Esophagus squamous epithelium (tissue), 5 donors: ENCODE results near the gene C1orf232. TPM values are rescaled to one million over a fixed set of nuclear protein-coding genes. Genes with fewer than 3 reads are reported as not detected.

Experiments
- DNase-seq: peaks from one replicate; lab custom pipeline; 2025; lab: John Stamatoyannopoulos, UW
- H3K27ac ChIP-seq, 4 donors: fragments of 200-600 bp; sonication (generic); one replicate each; pipeline ENCODE4 v1.5.1; 2016 to 2019; ENCODE audit warnings: mild to moderate bottlenecking in 1 of 4
- H3K27me3 ChIP-seq, 4 donors: fragments of 200-600 bp; sonication (generic); 1 replicate in 3 of 4; 2 replicates in 1 of 4; pipeline versions ENCODE4 v1.5.1 to v1.6.0; 2017 to 2021; ENCODE audit warnings: antibody characterized with exemption in 1 of 4
- H3K36me3 ChIP-seq, 3 donors: fragments of 200-600 bp; sonication (generic); one replicate each; pipeline ENCODE4 v1.5.1; 2016 to 2019
- H3K4me1 ChIP-seq, 3 donors: fragments of 200-600 bp; sonication (generic); one replicate each; pipeline ENCODE4 v1.5.1; 2017 to 2019
- H3K4me3 ChIP-seq, 4 donors: fragments of 200-600 bp; sonication (generic); 1 replicate in 3 of 4; 2 replicates in 1 of 4; pipeline ENCODE4 v1.5.1; 2016 to 2019; ENCODE audit warnings: mild to moderate bottlenecking in 2 of 4, moderate library complexity in 1 of 4
- H3K9me3 ChIP-seq, 3 donors: fragments of 200-600 bp; sonication (generic); one replicate each; pipeline ENCODE4 v1.5.1; 2016 to 2019
- POLR2A ChIP-seq, 4 donors: fragments of 450-650 bp; IDR thresholded peaks; one replicate each; pipeline ENCODE4 v1.6.1; 2017; ENCODE audit warnings: antibody characterized with exemption in 4 of 4, mild to moderate bottlenecking in 4 of 4, moderate library complexity in 3 of 4
- WGBS, 2 donors: methylation state at CpG; one replicate each; pipeline ENCODE4 v1.1.5; 2018; 5-methylcytosine and 5-hydroxymethylcytosine counted together
- intact Hi-C: fragments of 100-400 bp; cut with DNase I; formaldehyde crosslinking; loops from one replicate; pipeline ENCODE4 v1.15.0; 2022
- total RNA-seq, 4 donors: library from RNA; depleted of rRNA; stranded (reverse); fragments of >200 nt; gene quantifications; one replicate each; pipeline ENCODE4 v1.1.0, GENCODE V29; 2016
- TF ChIP-seq, protein P1 (sequence below), 6 experiments: fragments of 450-650 bp in 4 of 6; fragments of 200-600 bp in 2 of 6; sonication (generic) in 2 of 6; IDR thresholded peaks; one replicate each; pipeline ENCODE4 v1.5.1; 2016 to 2019; ENCODE audit warnings: antibody characterized with exemption in 6 of 6, mild to moderate bottlenecking in 4 of 6, moderate library complexity in 4 of 6
- donor health status: DM: yes; HTN: yes; CAD: no.

The C1orf232 gene
- total RNA-seq, 4 donors from 2014 or later = not detected

GRCh38 chr1:26158908-26159742 lies 9.6 kb downstream of the C1orf232 start, which contains the start of gene FAM110D:
TSS of gene FAM110D (plus strand) at chr1:26159079. CDS start at chr1:26161292, 2,213 bp downstream.
- WGBS, 2 donors = 24 to 48% methylated on average over 2 to 4 of the region's 6 CpGs
- peaks cover 0 to 81% (median 0%) of the 10 kb centered on the region in 4 donors for H3K27me3 ChIP-seq

DNA sequence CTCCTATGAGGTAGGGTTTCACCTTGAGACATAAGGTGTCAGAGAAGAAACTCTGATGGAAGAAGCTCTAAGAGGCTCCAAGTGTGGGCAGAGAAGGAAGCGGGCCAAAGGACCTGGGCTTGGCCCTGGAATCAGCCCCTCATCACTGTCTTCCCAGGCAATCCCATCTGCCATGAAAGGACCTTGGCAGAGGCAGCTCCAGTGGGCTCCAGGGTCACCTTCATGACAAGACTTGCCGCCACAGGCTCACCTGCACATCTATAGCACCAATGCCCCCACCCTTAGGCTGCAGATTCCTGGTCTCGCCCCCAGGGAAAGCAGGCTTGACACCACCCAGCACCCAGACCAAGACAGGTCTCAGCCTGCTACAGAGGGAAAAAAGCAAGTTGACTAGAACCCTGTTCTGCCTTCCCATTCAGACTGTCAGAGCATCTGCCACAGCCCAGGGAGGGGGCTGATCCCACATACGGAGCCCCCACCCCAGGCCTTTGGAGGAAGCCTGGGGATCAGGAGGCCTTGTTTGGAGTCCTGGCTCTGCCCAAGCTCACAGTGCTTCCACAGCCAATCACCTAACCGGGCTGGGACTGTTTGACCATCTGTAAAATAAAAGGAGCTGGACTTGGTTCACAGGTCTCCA lies 10.4 kb downstream of the C1orf232 start:
- WGBS, 2 donors = 47 to 48% methylated on average over 3 to 4 of the region's 5 CpGs
- TF ChIP-seq, protein P1, sequence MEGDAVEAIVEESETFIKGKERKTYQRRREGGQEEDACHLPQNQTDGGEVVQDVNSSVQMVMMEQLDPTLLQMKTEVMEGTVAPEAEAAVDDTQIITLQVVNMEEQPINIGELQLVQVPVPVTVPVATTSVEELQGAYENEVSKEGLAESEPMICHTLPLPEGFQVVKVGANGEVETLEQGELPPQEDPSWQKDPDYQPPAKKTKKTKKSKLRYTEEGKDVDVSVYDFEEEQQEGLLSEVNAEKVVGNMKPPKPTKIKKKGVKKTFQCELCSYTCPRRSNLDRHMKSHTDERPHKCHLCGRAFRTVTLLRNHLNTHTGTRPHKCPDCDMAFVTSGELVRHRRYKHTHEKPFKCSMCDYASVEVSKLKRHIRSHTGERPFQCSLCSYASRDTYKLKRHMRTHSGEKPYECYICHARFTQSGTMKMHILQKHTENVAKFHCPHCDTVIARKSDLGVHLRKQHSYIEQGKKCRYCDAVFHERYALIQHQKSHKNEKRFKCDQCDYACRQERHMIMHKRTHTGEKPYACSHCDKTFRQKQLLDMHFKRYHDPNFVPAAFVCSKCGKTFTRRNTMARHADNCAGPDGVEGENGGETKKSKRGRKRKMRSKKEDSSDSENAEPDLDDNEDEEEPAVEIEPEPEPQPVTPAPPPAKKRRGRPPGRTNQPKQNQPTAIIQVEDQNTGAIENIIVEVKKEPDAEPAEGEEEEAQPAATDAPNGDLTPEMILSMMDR (IDR thresholded peaks at IDR 0.05) = no peak
- no peak for TF ChIP-seq POLR2A (IDR thresholded peaks at IDR 0.05)
- Histone ChIP-seq H3K4me1 (peaks cover 18 to 44% (median 19%) of the 10 kb centered on the region in 3 donors), H3K9me3 (no peaks in the 10 kb centered on the region), H3K27ac (peak overlapping the region in 3 of 4 donors; percentile 49 to 68 (median 64)), H3K27me3 (peaks cover 0 to 76% (median 0%) of the 10 kb centered on the region in 4 donors), H3K4me3 (peak overlapping the region in 3 of 4 donors; percentile 52 to 75 (median 56)), H3K36me3 (no peaks in the 10 kb centered on the region)
- intact Hi-C loops = loop anchor here (5.0 kb wide), 1 partner anchor 126 kb away; no protein-coding TSS in a partner anchor
- no peak for DNase-seq

More at GRCh38 chr1:26158908-26159742, 9.6 kb downstream of the C1orf232 start, which contains the start of gene FAM110D:
- H3K36me3 ChIP-seq = no peaks in the 10 kb centered on the region
- DNase-seq = no peak
- peak in 1 of 4 donors; percentile 21 for TF ChIP-seq POLR2A (IDR thresholded peaks at IDR 0.05)
- TF ChIP-seq, protein P1 (IDR thresholded peaks at IDR 0.05) = no peak
- peak within 1 kb of the TSS; percentile 0 to 75 (median 54) for H3K4me3 ChIP-seq
- no peaks in the 10 kb centered on the region for H3K9me3 ChIP-seq
- H3K27ac ChIP-seq = peak within 1 kb of the TSS in 3 of 4 donors; percentile 49 to 68 (median 64)
- intact Hi-C loops = loop anchor here (5.0 kb wide), 1 partner anchor 127 kb away; no protein-coding TSS in a partner anchor
- peaks cover 21 to 51% (median 23%) of the 10 kb centered on the region in 3 donors for H3K4me1 ChIP-seq

GRCh38 chr1:26156285-26157038 lies 12.3 kb downstream of the C1orf232 start:
- no peaks in the 10 kb centered on the region for H3K36me3 ChIP-seq
- peaks cover 11 to 31% (median 11%) of the 10 kb centered on the region in 3 donors for H3K4me1 ChIP-seq
- TF ChIP-seq, protein P1 (IDR thresholded peaks at IDR 0.05) = no peak
- no peak for TF ChIP-seq POLR2A (IDR thresholded peaks at IDR 0.05)
- no peak for DNase-seq
- peak overlapping the region in 3 of 4 donors; percentile 6 to 72 (median 69) for H3K27ac ChIP-seq
- H3K9me3 ChIP-seq = no peaks in the 10 kb centered on the region
- peaks cover 0 to 60% (median 0%) of the 10 kb centered on the region in 4 donors for H3K27me3 ChIP-seq
- WGBS, 2 donors = 53% methylated on average over 5 to 6 of the region's 12 CpGs
- peak overlapping the region in 3 of 4 donors; percentile 2 to 39 (median 30) for H3K4me3 ChIP-seq
- intact Hi-C loops = loop anchor here (5.0 kb wide), 1 partner anchor 124 kb away; no protein-coding TSS in a partner anchor

DNA sequence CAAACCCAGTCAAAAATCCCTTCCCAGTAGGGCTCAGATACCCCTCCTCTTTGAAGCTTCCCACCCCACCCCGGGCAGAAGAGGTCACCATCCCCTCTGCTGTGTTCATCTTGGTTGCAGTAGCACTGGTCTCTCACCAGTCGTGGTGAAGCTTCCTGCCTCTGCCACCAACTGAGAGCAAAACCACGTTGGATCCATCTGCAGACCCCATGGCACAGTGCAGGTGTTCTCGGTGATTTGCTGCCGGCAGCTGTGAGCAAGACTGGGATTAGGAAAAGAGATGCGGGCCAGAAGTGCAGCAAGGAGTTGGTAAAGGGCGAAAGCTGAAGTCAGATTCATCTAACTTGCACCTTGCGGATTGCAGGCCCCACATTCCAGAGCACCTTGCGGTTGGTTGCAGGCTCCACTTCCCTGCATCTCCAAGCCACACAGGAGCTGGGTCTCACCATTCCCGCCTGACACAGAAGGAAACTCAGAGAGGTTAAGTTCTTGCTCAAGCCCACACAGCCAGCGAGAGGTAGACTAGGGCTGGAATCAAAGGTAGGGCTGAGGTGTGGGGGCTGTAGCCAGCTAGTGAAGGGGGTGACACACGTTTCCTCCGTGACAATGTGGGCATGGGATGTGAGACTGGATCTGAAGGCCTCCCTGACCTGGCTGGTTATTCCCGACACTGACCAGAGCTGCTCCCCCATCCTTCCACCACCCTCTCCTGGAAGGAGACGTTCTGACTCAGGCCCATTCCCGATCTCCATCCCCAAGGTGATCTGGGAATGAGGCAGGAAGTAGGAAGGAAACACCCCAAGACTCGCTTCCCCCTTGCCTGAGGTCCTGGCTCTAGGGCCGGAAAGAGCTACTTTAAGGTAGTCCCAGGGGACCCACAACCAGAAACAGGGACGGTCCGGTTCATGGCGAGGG lies 13.1 kb downstream of the C1orf232 start:
- Histone ChIP-seq H3K9me3 (no peaks in the 10 kb centered on the region), H3K4me1 (peaks cover 6 to 23% (median 8%) of the 10 kb centered on the region in 3 donors), H3K27me3 (peaks cover 0 to 51% (median 0%) of the 10 kb centered on the region in 4 donors), H3K4me3 (peak overlapping the region in 2 of 4 donors; percentile 30 to 39), H3K36me3 (no peaks in the 10 kb centered on the region), H3K27ac (peak overlapping the region in 3 of 4 donors; percentile 6 to 72 (median 69))
- DNase-seq = no peak
- 58 to 80% methylated on average over 11 to 15 of the region's 21 CpGs for WGBS, 2 donors
- intact Hi-C loops = loop anchor here (5.0 kb wide), 1 partner anchor 123 kb away; no protein-coding TSS in a partner anchor
- TF ChIP-seq, protein P1 (IDR thresholded peaks at IDR 0.05) = no peak
